Progenitor cell of endocrine pancreas (in vitro differentiated cells): ENCODE data around the gene MRPS16. TPM values are rescaled to one million over a fixed set of nuclear protein-coding genes. Genes with fewer than 3 reads are reported as not detected.

Experiments
- DNase-seq: peaks from one replicate; pipeline ENCODE4 v3.0.0; 2021; ENCODE audit warnings: low spot score; ENCODE audit not compliant: unreplicated experiment
- H3K27ac Mint-ChIP-seq: 2 replicates; pipeline ENCODE4 v1.8.0; 2021; ENCODE audit warnings: mild to moderate bottlenecking, moderate library complexity, mixed read lengths
- H3K27me3 Mint-ChIP-seq: 2 replicates; pipeline ENCODE4 v1.8.0; 2021; ENCODE audit warnings: mixed read lengths
- H3K36me3 Mint-ChIP-seq: 2 replicates; pipeline ENCODE4 v1.8.0; 2022; ENCODE audit warnings: mixed read lengths; ENCODE audit not compliant: insufficient read depth
- H3K4me1 Mint-ChIP-seq: 2 replicates; pipeline ENCODE4 v1.8.0; 2021; ENCODE audit warnings: low read depth, mixed read lengths
- H3K4me3 Mint-ChIP-seq: 2 replicates; pipeline ENCODE4 v1.8.0; 2021; ENCODE audit warnings: low read depth, mild to moderate bottlenecking, moderate library complexity, mixed read lengths
- H3K9me3 Mint-ChIP-seq: 2 replicates; pipeline ENCODE4 v1.8.0; 2021; ENCODE audit warnings: low read depth, mixed read lengths
- total RNA-seq: library from RNA; stranded (reverse); gene quantifications from 2 replicates; pipeline ENCODE4 v1.2.1, GENCODE V29; 2021
- TF ChIP-seq, protein P1 (sequence below): fragments of 200-600 bp; sonication (generic); IDR thresholded peaks from one replicate; pipeline ENCODE4 v1.5.0; 2021; ENCODE audit warnings: antibody characterized with exemption, mild to moderate bottlenecking; ENCODE audit not compliant: unreplicated experiment

MRPS16 gene
- total RNA-seq, 1 donor from 2014 or later = 84.7 TPM

DNA sequence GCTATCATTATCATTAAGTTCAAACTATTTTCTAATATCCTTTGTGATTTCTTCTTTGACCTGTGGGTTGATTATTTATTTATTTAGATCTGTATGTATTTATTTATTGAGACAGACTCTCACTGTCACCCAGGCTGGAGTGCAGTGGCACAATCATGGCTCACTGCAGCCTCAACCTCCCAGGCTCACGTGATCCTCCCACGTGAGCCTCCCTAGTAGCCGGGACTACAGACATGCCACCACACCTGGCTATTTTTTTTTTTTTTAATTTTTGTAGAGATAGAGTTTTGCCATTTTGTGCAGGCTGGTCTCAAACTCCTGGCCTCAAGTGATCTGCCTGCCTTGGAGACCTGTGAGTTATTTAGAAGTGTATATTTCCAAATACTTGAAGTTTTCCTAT, 28.7 kb upstream of the MRPS16 start:
- no peaks in the 10 kb centered on the region for H3K9me3 Mint-ChIP-seq
- no peak overlapping the region for H3K4me3 Mint-ChIP-seq
- DNase-seq = no peak
- H3K4me1 Mint-ChIP-seq = no peaks in the 10 kb centered on the region
- H3K27ac Mint-ChIP-seq = no peak overlapping the region
- no peaks in the 10 kb centered on the region for H3K27me3 Mint-ChIP-seq
- H3K36me3 Mint-ChIP-seq = no peaks in the 10 kb centered on the region
- TF ChIP-seq, protein P1, sequence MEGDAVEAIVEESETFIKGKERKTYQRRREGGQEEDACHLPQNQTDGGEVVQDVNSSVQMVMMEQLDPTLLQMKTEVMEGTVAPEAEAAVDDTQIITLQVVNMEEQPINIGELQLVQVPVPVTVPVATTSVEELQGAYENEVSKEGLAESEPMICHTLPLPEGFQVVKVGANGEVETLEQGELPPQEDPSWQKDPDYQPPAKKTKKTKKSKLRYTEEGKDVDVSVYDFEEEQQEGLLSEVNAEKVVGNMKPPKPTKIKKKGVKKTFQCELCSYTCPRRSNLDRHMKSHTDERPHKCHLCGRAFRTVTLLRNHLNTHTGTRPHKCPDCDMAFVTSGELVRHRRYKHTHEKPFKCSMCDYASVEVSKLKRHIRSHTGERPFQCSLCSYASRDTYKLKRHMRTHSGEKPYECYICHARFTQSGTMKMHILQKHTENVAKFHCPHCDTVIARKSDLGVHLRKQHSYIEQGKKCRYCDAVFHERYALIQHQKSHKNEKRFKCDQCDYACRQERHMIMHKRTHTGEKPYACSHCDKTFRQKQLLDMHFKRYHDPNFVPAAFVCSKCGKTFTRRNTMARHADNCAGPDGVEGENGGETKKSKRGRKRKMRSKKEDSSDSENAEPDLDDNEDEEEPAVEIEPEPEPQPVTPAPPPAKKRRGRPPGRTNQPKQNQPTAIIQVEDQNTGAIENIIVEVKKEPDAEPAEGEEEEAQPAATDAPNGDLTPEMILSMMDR = no peak

DNA sequence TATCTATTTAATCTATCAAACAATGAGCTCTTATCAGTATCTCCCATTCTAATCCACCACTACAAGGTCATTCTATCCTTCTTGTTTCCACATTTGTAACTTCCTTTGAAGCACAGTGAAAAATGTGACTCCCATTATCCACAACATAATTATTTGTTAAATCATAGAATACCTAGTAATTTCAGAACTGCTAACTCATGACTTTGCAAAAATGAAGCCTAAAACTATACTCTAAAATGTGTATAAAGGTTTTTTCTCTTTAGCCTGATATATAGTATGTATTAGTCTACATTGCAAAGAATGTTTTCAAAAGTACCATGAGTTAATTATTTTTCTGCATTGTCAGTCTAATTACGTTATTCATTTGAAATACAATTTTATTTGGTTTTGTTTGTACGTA, 12.0 kb upstream of the MRPS16 start:
- Mint-ChIP-seq H3K27ac (no peak overlapping the region), H3K4me3 (no peak overlapping the region), H3K4me1 (no peaks in the 10 kb centered on the region), H3K27me3 (no peaks in the 10 kb centered on the region), H3K9me3 (no peaks in the 10 kb centered on the region), H3K36me3 (no peaks in the 10 kb centered on the region)
- TF ChIP-seq, protein P1 = no peak
- no peak for DNase-seq

DNA sequence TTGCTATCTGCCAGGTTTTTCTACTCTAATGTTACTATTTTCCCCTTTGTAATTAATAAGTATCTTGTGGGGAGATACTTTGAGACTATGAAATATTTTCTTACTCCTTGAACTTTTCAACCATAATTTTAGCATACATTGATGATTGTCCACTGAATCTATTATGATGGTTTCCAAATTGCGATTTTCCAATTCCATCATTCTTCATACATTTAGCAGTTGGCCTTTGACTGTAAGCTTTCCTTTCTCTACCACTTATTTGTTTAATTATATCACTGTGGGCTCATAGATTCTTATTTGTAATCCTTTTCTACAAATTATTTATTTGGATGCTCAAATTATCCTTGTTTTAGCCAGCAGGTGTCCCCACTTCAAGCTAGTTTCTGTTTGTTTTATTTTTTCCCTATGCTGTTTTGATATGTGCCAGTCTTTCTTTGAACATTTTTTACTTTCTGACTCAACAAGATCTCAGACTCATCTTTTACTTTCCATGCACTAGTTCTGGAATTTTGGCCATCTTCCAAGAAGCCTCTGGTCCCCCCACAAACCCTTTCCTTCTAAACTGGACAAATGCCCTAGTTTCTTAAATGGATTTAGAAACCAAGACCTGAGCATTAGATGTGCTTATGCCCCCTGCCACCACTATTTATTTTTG, 11.4 kb upstream of the MRPS16 start:
- H3K27me3 Mint-ChIP-seq = no peaks in the 10 kb centered on the region
- H3K36me3 Mint-ChIP-seq = no peaks in the 10 kb centered on the region
- H3K4me1 Mint-ChIP-seq = no peaks in the 10 kb centered on the region
- peaks cover 6% of the 10 kb centered on the region for H3K9me3 Mint-ChIP-seq
- no peak for DNase-seq
- TF ChIP-seq, protein P1 = peak; percentile 57
- H3K27ac Mint-ChIP-seq = no peak overlapping the region
- H3K4me3 Mint-ChIP-seq = no peak overlapping the region

DNA sequence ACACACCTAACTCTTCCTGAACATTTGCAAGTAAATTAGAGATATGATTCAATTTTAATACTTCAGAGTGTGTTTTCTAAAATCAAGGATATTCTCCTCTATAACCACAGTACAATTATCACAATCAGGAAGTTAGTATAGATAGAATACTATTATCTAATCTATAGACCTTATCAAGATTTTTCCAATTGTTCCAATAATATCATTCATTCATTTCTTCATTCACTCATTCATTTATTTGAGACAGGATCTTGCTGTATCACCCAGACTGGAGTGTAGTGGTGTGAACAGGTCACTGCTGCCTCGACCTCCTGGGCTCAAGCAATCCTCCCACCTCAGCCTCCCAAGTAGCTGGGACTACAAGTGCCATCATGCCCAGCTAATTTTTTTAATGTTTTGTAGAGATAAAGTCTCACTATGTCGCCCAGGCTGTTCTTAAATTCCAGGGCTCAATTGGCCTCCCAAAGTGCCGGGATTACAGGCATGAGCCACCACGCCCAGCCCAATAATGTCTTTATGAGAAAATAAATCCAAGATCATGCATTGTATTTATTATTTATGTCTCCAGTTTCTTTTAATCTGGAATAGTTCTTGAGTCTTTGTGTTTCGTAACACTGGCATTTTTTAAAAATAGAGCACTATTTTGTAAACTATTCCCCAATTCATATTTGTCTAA, 10.6 kb upstream of the MRPS16 start:
- Mint-ChIP-seq H3K4me1 (no peaks in the 10 kb centered on the region), H3K27me3 (no peaks in the 10 kb centered on the region), H3K9me3 (peaks cover 7% of the 10 kb centered on the region), H3K4me3 (no peak overlapping the region), H3K27ac (no peak overlapping the region), H3K36me3 (no peaks in the 10 kb centered on the region)
- DNase-seq = no peak
- TF ChIP-seq, protein P1 = no peak

DNA sequence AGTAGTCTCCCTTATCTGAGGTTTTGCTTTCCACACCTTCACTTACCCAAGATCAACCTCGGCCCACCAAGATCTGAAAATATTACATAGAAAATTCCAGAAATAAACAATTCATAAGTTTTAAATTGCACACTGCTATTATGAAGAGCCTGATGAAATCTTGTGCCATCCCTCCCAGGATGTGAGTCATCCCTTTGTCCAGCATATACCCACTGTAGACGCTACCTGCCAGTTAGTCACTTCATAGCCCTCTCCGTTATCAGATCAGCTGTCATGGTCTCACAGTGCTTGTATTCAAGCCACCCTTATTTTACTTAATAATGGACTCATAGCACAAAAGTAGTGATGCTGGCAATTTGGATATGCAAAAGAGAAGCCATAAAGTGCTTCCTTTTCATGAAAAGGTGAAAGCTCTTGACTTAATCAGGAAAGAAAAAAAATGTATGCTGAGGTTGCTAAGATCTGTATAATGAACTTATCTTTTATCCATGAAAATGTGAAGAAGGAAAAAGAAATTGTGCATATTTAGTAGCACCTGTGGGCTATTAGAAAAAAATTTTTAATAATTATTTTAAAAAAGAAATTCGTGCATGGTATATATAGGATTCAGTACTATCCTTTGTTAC, 9.8 kb upstream of the MRPS16 start:
- H3K9me3 Mint-ChIP-seq = peaks cover 7% of the 10 kb centered on the region
- no peaks in the 10 kb centered on the region for H3K4me1 Mint-ChIP-seq
- TF ChIP-seq, protein P1 = no peak
- H3K36me3 Mint-ChIP-seq = no peaks in the 10 kb centered on the region
- no peak overlapping the region for H3K27ac Mint-ChIP-seq
- no peaks in the 10 kb centered on the region for H3K27me3 Mint-ChIP-seq
- H3K4me3 Mint-ChIP-seq = no peak overlapping the region
- DNase-seq = no peak
